GM23338 (cell line): Measurements from ENCODE around the gene IQSEC3. TPM values are rescaled to one million over a fixed set of nuclear protein-coding genes. Genes with fewer than 3 reads are reported as not detected.

Experiments used
- ATAC-seq: fragments of 200-7000 bp; cut with Tn5 transposase; 3 replicates; pipeline ENCODE4 v1.9.1; 2020
- DNase-seq: peaks from one replicate; pipeline ENCODE4 v3.0.0-alpha.2; 2015; ENCODE audit warnings: low spot score
- H2AFZ ChIP-seq: fragments of 200-600 bp; sonication (generic); 2 replicates; pipeline ENCODE4 v1.8.0; 2016; ENCODE audit warnings: antibody characterized with exemption, mild to moderate bottlenecking, moderate library complexity
- H3F3A ChIP-seq: fragments of 200-600 bp; sonication (generic); replicated peaks from 2 replicates; pipeline ENCODE4 v1.8.0; 2017; ENCODE audit warnings: antibody characterized with exemption, mixed run types, low read depth
- H3K27ac ChIP-seq: fragments of 200-600 bp; sonication (generic); 2 replicates; pipeline ENCODE4 v1.6.1; 2016; ENCODE audit warnings: low read depth
- H3K27me3 ChIP-seq: fragments of 200-600 bp; sonication (generic); 2 replicates; pipeline ENCODE4 v1.8.0; 2016; ENCODE audit warnings: mild to moderate bottlenecking, mixed run types, moderate library complexity; ENCODE audit not compliant: insufficient read depth
- H3K36me3 ChIP-seq: fragments of 200-600 bp; sonication (generic); 2 replicates; pipeline ENCODE4 v1.8.0; 2016; ENCODE audit warnings: mild to moderate bottlenecking; ENCODE audit not compliant: insufficient read depth
- H3K4me1 ChIP-seq: fragments of 200-600 bp; sonication (generic); 2 replicates; pipeline ENCODE4 v1.8.0; 2016; ENCODE audit warnings: mild to moderate bottlenecking, moderate library complexity; ENCODE audit not compliant: insufficient read depth
- H3K4me2 ChIP-seq: fragments of 200-600 bp; sonication (generic); 2 replicates; pipeline ENCODE4 v1.7.1; 2017; ENCODE audit warnings: mixed run types
- H3K4me3 ChIP-seq: fragments of 200-600 bp; sonication (generic); 2 replicates; pipeline ENCODE4 v1.6.1; 2016; ENCODE audit warnings: mixed run types
- H3K79me2 ChIP-seq: fragments of 200-600 bp; sonication (generic); replicated peaks from 2 replicates; pipeline ENCODE4 v1.8.0; 2017; ENCODE audit warnings: mild to moderate bottlenecking; ENCODE audit not compliant: insufficient read depth
- H3K9me2 ChIP-seq: fragments of 200-600 bp; sonication (generic); 2 replicates; pipeline ENCODE4 v1.8.0; 2017; ENCODE audit not compliant: insufficient read depth
- H4K20me1 ChIP-seq: fragments of 200-600 bp; sonication (generic); replicated peaks from 2 replicates; pipeline ENCODE4 v1.8.0; 2017; ENCODE audit warnings: mild to moderate bottlenecking; ENCODE audit not compliant: insufficient read depth
- H3K27ac Mint-ChIP-seq: 2 replicates; pipeline ENCODE4 v1.8.0; 2020; ENCODE audit warnings: inconsistent platforms, mild to moderate bottlenecking, moderate library complexity, mixed read lengths
- H3K27me3 Mint-ChIP-seq: 3 replicates; pipeline ENCODE4 v1.8.0; 2022; ENCODE audit warnings: low read depth, mild to moderate bottlenecking, moderate library complexity, mixed read lengths, inconsistent platforms; ENCODE audit not compliant: insufficient read depth, poor library complexity
- H3K36me3 Mint-ChIP-seq: 3 replicates; pipeline ENCODE4 v1.8.0; 2021; ENCODE audit warnings: low read depth, mild to moderate bottlenecking, inconsistent platforms, moderate library complexity, mixed read lengths
- H3K4me1 Mint-ChIP-seq: 3 replicates; pipeline ENCODE4 v1.8.0; 2020; ENCODE audit warnings: mild to moderate bottlenecking, inconsistent platforms, mixed read lengths
- H3K4me3 Mint-ChIP-seq: 3 replicates; pipeline ENCODE4 v1.8.0; 2021; ENCODE audit warnings: moderate library complexity, mild to moderate bottlenecking, inconsistent platforms, mixed read lengths
- H3K9me3 Mint-ChIP-seq: 3 replicates; pipeline ENCODE4 v1.8.0; 2020; ENCODE audit warnings: moderate library complexity, mild to moderate bottlenecking, inconsistent platforms, mixed read lengths
- CREB1 ChIP-seq: fragments of 250-450 bp; sonication (Bioruptor Pico); IDR thresholded peaks from 2 replicates; pipeline ENCODE4 v1.5.0; 2020; ENCODE audit warnings: low read depth, mild to moderate bottlenecking, moderate library complexity
- CTCF ChIP-seq, 2 experiments: fragments of 200-600 bp in 1 of 2; sonication (generic) in 1 of 2; conservative IDR thresholded peaks; 2 replicates each; pipeline versions ENCODE4 v1.5.1 to v1.6.1; 2016 to 2017; ENCODE audit warnings: antibody characterized with exemption in 2 of 2, low read depth in 2 of 2, mild to moderate bottlenecking in 2 of 2, moderate library complexity in 1 of 2
- ETS1 ChIP-seq: IDR thresholded peaks from 2 replicates; pipeline ENCODE4 v1.6.1; 2016; ENCODE audit warnings: antibody characterized with exemption
- EZH2 ChIP-seq: fragments of 200-600 bp; sonication (generic); IDR thresholded peaks from one replicate; pipeline ENCODE4 v1.8.0; 2017; ENCODE audit warnings: antibody characterized with exemption, mild to moderate bottlenecking, low read depth; ENCODE audit not compliant: unreplicated experiment
- JUNB ChIP-seq: IDR thresholded peaks from one replicate; pipeline ENCODE4 v1.6.1; 2016; ENCODE audit warnings: antibody characterized with exemption; ENCODE audit not compliant: unreplicated experiment
- NANOG ChIP-seq: IDR thresholded peaks from 2 replicates; pipeline ENCODE4 v1.6.1; 2016; ENCODE audit warnings: antibody characterized with exemption, borderline replicate concordance
- REST ChIP-seq: IDR thresholded peaks from one replicate; pipeline ENCODE4 v1.6.1; 2018; ENCODE audit warnings: antibody characterized with exemption; ENCODE audit not compliant: unreplicated experiment
- ZNF462 ChIP-seq: fragments of 250-450 bp; sonication (Bioruptor Pico); IDR thresholded peaks from 2 replicates; pipeline ENCODE4 v1.5.0; 2020; ENCODE audit warnings: mild to moderate bottlenecking, moderate library complexity
- polyA plus RNA-seq: library from polyadenylated mRNA; unstranded; fragments of >200 nt; fragmentation: Nextera tagmentation; extraction: Ambion mirVana; gene quantifications from 2 replicates; pipeline ENCODE4 v1.2.1, GENCODE V29; 2016
- total RNA-seq: library from RNA; depleted of rRNA; stranded (reverse); fragments of >200 nt; shearing (Covaris generic); gene quantifications from 2 replicates; pipeline ENCODE4 v1.2.3, GENCODE V29; 2014

Gene IQSEC3
- total and polyA plus RNA-seq, 2 experiments from 2014 or later = 2.1 to 3.6 TPM

GRCh38 chr12:113347-113746, 46.8 kb downstream of the IQSEC3 start:
- no peak overlapping the region for H2AFZ ChIP-seq
- ATAC-seq (no peak), DNase-seq (no peak)

More at GRCh38 chr12:113347-113746, 46.8 kb downstream of the IQSEC3 start:
- no peak overlapping the region for H3K4me3 ChIP-seq
- no peaks in the 10 kb centered on the region for H3K36me3 ChIP-seq
- H3K4me1 ChIP-seq = peaks cover 33% of the 10 kb centered on the region
- Mint-ChIP-seq H3K9me3 (no peaks in the 10 kb centered on the region), H3K4me3 (no peak overlapping the region), H3K27ac (no peak overlapping the region), H3K4me1 (peaks cover 42% of the 10 kb centered on the region), H3K27me3 (peaks cover 11% of the 10 kb centered on the region), H3K36me3 (no peaks in the 10 kb centered on the region)
- no peak for TF ChIP-seq CREB1 (CRISPR knock-in tag)
- no peak for TF ChIP-seq ZNF462 (CRISPR knock-in tag)
- no peak for TF ChIP-seq NANOG
- no peak for TF ChIP-seq REST
- TF ChIP-seq CTCF (conservative IDR thresholded peaks at IDR 0.05; ENCODE audit: low read depth in 2 of 2) = no peak
- no peak for TF ChIP-seq EZH2
- no peak for TF ChIP-seq ETS1
- TF ChIP-seq JUNB = no peak
- no peak overlapping the region for H3K27ac ChIP-seq
- H3K27me3 ChIP-seq = no peaks in the 10 kb centered on the region
- H3K9me2 ChIP-seq = no peaks in the 10 kb centered on the region
- H3K79me2 ChIP-seq = no peaks in the 10 kb centered on the region
- no peak overlapping the region for H3K4me2 ChIP-seq
- no peaks in the 10 kb centered on the region for H4K20me1 ChIP-seq
- peaks cover 7% of the 10 kb centered on the region; the same call in 1 of the 2 replicates for H3F3A ChIP-seq
